Hepatocyte (in vitro differentiated cells): ENCODE data around the gene RIPPLY3.

Source experiments
- EZH2 ChIP-seq: fragments of 200-600 bp; sonication (generic); IDR thresholded peaks from 2 replicates; pipeline ENCODE4 v1.6.1; 2016; ENCODE audit warnings: antibody characterized with exemption, mild to moderate bottlenecking, borderline replicate concordance
- EZH2phosphoT487 ChIP-seq: fragments of 200-600 bp; sonication (generic); IDR thresholded peaks from one replicate; pipeline ENCODE4 v1.6.1; 2018; ENCODE audit warnings: antibody characterized with exemption, mild to moderate bottlenecking, low read depth, moderate library complexity; ENCODE audit not compliant: unreplicated experiment, severe bottlenecking
- TF ChIP-seq, protein P1 (sequence below): fragments of 200-600 bp; sonication (generic); IDR thresholded peaks from 2 replicates; pipeline ENCODE4 v1.5.1; 2016; ENCODE audit warnings: antibody characterized with exemption, mild to moderate bottlenecking; ENCODE audit not compliant: poor library complexity

DNA sequence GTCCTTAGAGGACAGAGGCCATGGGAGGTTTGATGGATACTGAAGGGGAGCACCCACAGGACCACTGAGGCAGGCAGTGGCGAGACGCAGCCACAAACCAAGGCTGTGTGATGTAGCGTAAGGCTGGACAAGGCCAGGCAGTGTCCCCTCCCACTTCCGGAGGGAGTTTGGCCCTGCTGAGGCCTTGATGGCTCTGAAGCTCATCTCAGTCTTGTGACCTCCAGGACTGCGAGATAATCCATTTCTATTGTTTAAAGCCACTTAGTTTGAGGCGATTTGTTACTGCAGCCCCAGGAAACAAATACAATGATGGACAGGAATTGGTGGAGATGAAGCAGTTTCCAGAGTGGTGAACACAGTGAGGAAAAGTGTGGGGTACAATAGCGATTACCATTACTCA is 51.1 kb downstream of the RIPPLY3 start:
- TF ChIP-seq, protein P1, sequence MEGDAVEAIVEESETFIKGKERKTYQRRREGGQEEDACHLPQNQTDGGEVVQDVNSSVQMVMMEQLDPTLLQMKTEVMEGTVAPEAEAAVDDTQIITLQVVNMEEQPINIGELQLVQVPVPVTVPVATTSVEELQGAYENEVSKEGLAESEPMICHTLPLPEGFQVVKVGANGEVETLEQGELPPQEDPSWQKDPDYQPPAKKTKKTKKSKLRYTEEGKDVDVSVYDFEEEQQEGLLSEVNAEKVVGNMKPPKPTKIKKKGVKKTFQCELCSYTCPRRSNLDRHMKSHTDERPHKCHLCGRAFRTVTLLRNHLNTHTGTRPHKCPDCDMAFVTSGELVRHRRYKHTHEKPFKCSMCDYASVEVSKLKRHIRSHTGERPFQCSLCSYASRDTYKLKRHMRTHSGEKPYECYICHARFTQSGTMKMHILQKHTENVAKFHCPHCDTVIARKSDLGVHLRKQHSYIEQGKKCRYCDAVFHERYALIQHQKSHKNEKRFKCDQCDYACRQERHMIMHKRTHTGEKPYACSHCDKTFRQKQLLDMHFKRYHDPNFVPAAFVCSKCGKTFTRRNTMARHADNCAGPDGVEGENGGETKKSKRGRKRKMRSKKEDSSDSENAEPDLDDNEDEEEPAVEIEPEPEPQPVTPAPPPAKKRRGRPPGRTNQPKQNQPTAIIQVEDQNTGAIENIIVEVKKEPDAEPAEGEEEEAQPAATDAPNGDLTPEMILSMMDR = no peak
- TF ChIP-seq EZH2 (no peak), EZH2phosphoT487 (no peak)
